Smooth muscle cell (in vitro differentiated cells): Measurements from ENCODE around the gene MARK3. TPM values are rescaled to one million over a fixed set of nuclear protein-coding genes. Genes with fewer than 3 reads are reported as not detected.

Experiments used
- DNase-seq: peaks from one replicate; lab custom pipeline; 2025; ENCODE audit not compliant: unreplicated experiment; lab: John Stamatoyannopoulos, UW
- H2AFZ ChIP-seq: fragments of 200-600 bp; sonication (generic); 2 replicates; pipeline ENCODE4 v1.6.0; 2016; ENCODE audit warnings: antibody characterized with exemption, low read depth, mild to moderate bottlenecking
- H3F3A ChIP-seq: fragments of 200-600 bp; sonication (generic); 2 replicates; pipeline ENCODE4 v1.6.0; 2017; ENCODE audit warnings: antibody characterized with exemption, low read depth
- H3K27ac ChIP-seq: fragments of 200-600 bp; sonication (generic); 2 replicates; pipeline ENCODE4 v1.5.1; 2016; ENCODE audit warnings: low read depth, mild to moderate bottlenecking
- H3K27me3 ChIP-seq: fragments of 200-600 bp; sonication (generic); 2 replicates; pipeline ENCODE4 v1.6.1; 2016; ENCODE audit warnings: low read depth, mild to moderate bottlenecking
- H3K36me3 ChIP-seq: fragments of 200-600 bp; sonication (generic); 2 replicates; pipeline ENCODE4 v1.5.1; 2016; ENCODE audit warnings: low read depth
- H3K4me1 ChIP-seq: fragments of 200-600 bp; sonication (generic); 2 replicates; pipeline ENCODE4 v1.5.1; 2016; ENCODE audit warnings: low read depth
- H3K4me2 ChIP-seq: fragments of 200-600 bp; sonication (generic); 2 replicates; pipeline ENCODE4 v1.6.0; 2016; ENCODE audit warnings: mild to moderate bottlenecking
- H3K4me3 ChIP-seq: fragments of 200-600 bp; sonication (generic); 2 replicates; pipeline ENCODE4 v1.5.1; 2016; ENCODE audit warnings: mild to moderate bottlenecking
- H3K79me2 ChIP-seq: fragments of 200-600 bp; sonication (generic); 2 replicates; pipeline ENCODE4 v1.6.0; 2016; ENCODE audit warnings: low read depth, mild to moderate bottlenecking
- H3K9ac ChIP-seq: fragments of 200-600 bp; sonication (generic); 2 replicates; pipeline ENCODE4 v1.6.0; 2016; ENCODE audit warnings: low read depth
- H3K9me3 ChIP-seq: fragments of 200-600 bp; sonication (generic); replicated peaks from 2 replicates; pipeline ENCODE4 v1.5.1; 2016; ENCODE audit warnings: low read depth
- H4K20me1 ChIP-seq: fragments of 200-600 bp; sonication (generic); 2 replicates; pipeline ENCODE4 v1.6.0; 2016; ENCODE audit warnings: low read depth
- CTCF ChIP-seq: fragments of 200-600 bp; sonication (generic); IDR thresholded peaks from 2 replicates; pipeline ENCODE4 v1.5.1; 2017; ENCODE audit warnings: borderline replicate concordance, mild to moderate bottlenecking, antibody characterized with exemption; ENCODE audit not compliant: insufficient read depth, poor library complexity, severe bottlenecking
- WGBS: methylation state at CpG from one replicate; pipeline ENCODE4 v1.1.7; 2016; ENCODE audit warnings: low lambda C conversion rate; 5-methylcytosine and 5-hydroxymethylcytosine counted together
- polyA plus RNA-seq: library from polyadenylated mRNA; unstranded; fragments of >200 nt; fragmentation: Nextera tagmentation; extraction: Ambion mirVana; gene quantifications from 2 replicates; pipeline ENCODE4 v1.2.1, GENCODE V29; 2016
- total RNA-seq: library from RNA; depleted of rRNA; stranded (reverse); fragments of >200 nt; gene quantifications from 2 replicates; pipeline ENCODE4 v1.2.3, GENCODE V29; 2014

MARK3 gene
- total and polyA plus RNA-seq, 2 experiments from 2014 or later, result 63.2 to 68.4 TPM

DNA sequence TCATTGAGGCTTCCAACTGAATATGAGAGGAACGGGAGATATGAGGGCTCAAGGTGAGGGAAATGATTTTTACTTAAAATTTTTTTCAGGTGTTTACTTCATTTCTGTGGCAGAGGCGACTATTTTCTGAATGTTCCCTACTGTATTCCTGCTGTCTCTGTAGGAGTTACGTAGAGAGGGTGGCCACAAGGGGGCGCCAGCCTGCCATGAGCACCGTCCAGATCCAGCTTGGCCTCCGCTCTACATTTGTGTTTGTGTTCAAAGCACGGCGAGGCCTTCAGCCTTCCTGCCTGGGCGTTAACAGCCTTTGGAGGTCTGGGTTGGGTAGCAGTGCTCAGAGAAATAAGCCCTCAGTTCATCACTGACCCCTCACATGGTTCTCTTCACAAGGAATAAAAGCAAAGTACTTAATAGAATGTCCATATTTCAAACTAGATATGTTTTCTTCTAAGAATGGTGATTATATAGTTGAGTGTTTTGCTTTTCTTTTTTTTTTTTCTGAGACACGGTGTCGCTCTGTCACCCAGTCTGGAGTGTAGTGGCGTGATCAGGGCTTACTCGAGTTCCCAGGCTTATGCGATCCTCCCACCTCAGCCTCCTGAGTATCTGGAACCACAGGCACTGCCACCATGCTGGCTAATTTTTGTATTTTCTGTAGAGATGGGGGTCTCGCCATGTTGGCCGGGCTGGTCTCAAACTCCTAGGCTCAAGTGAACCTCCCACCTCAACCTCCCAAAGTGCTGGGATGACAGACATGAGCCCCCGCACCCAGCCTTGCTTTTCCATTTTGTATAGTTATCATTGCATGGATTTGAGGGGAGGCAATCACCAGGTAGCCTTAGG, 115.2 kb downstream of the MARK3 start:
- Histone ChIP-seq H3K36me3 (peaks cover 8% of the 10 kb centered on the region), H3K27ac (no peak overlapping the region)

GRCh38 chr14:103501041-103501870, 116.0 kb downstream of the MARK3 start:
- no peak for DNase-seq
- H3K4me2 ChIP-seq, result no peak overlapping the region
- no peak overlapping the region for H2AFZ ChIP-seq
- TF ChIP-seq CTCF, result no peak
- no peaks in the 10 kb centered on the region for H3K9me3 ChIP-seq
- H4K20me1 ChIP-seq, result peaks cover 43% of the 10 kb centered on the region
- H3K79me2 ChIP-seq, result no peaks in the 10 kb centered on the region
- 95% methylated on average over 11 of the region's 11 CpGs for WGBS
- H3K27me3 ChIP-seq, result no peaks in the 10 kb centered on the region
- no peaks in the 10 kb centered on the region for H3K4me1 ChIP-seq
- H3K4me3 ChIP-seq, result no peak overlapping the region
- H3K36me3 ChIP-seq, result peaks cover 8% of the 10 kb centered on the region
- H3F3A ChIP-seq, result peaks cover 10% of the 10 kb centered on the region
- H3K9ac ChIP-seq, result no peak overlapping the region
- no peak overlapping the region for H3K27ac ChIP-seq

More for the DNA sequence above, 115.2 kb downstream of the MARK3 start:
- DNase-seq, result peak; percentile 41
- no peak overlapping the region for H3K4me2 ChIP-seq
- H2AFZ ChIP-seq, result no peak overlapping the region
- H3K9me3 ChIP-seq, result no peaks in the 10 kb centered on the region
- TF ChIP-seq CTCF, result peak; percentile 96
- no peak overlapping the region for H3K9ac ChIP-seq
- H3K79me2 ChIP-seq, result no peaks in the 10 kb centered on the region
- no peaks in the 10 kb centered on the region for H3K27me3 ChIP-seq
- WGBS, result 57% methylated on average over 17 of the region's 17 CpGs
- H3F3A ChIP-seq, result peaks cover 10% of the 10 kb centered on the region
- H3K4me3 ChIP-seq, result no peak overlapping the region
- peaks cover 51% of the 10 kb centered on the region for H4K20me1 ChIP-seq
- no peaks in the 10 kb centered on the region for H3K4me1 ChIP-seq

DNA sequence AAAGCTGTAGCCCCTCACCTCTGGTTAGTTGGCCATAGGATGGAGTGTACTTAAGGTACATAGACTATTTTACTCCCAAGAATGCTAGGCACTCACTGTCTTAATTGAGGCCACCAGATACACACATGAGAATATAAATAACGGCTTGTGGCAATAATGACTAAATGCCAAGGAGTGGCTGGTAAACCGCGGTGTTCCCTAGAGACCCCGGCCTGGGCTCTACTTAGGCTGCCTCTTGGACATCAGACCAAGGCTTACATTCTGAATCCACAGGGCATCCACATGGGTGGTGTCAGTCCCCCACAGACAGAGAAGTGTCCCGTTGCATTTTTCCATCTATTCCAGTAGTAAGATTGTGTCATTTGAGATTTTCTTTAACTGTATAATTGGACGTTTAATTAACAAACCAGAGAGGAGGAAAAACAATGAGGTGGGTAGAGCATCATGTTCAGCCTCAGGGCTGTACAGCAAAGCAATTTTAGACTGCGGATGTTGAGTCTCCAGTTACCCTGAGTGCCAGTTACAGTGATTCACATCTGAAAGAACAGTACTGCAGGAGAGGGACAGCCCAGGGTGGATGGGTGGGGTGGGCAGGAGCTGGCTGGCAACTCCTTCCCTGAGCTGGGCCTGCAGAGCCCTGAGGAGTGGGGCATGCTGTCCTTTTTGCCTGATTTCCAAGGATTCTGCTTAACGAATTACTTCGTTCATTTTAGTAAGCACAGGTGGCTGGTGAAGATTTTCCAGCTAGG, 116.9 kb downstream of the MARK3 start:
- peaks cover 7% of the 10 kb centered on the region for H3K36me3 ChIP-seq

More for the DNA sequence above, 116.9 kb downstream of the MARK3 start:
- Histone ChIP-seq H3F3A (peaks cover 9% of the 10 kb centered on the region), H3K27ac (no peak overlapping the region), H3K9ac (no peak overlapping the region), H3K4me2 (no peak overlapping the region), H3K9me3 (no peaks in the 10 kb centered on the region), H2AFZ (no peak overlapping the region), H4K20me1 (peaks cover 35% of the 10 kb centered on the region), H3K27me3 (no peaks in the 10 kb centered on the region), H3K4me3 (no peak overlapping the region), H3K4me1 (no peaks in the 10 kb centered on the region), H3K79me2 (no peaks in the 10 kb centered on the region)
- 94% methylated on average over 9 of the region's 9 CpGs for WGBS
- no peak for TF ChIP-seq CTCF
- DNase-seq, result no peak
